ENCODE measurements around the gene EMC9.

The EMC9 gene

GRCh38 chr14:24141097-24141880 is at the start of gene EMC9:
Gene EMC9 (minus strand): TSS chr14:24141591. CDS start chr14:24141304, 287 bp downstream.
- peak; percentile 98 for DNase-seq

- no peak for DNase-seq
These were observed 49.0 kb upstream of the EMC9 start for GRCh38 chr14:24190416-24190815.

GRCh38 chr14:24189460-24189859 is 48.1 kb upstream of the EMC9 start:
- DNase-seq, result no peak

- DNase-seq, result no peak
These were observed 47.6 kb upstream of the EMC9 start for GRCh38 chr14:24189059-24189375.

GRCh38 chr14:24188251-24189058 is 47.1 kb upstream of the EMC9 start, which contains the start of gene IPO4:
Gene IPO4 (minus strand): TSS chr14:24188816. CDS start chr14:24188787, 29 bp downstream.
- peak; percentile 87 for DNase-seq

GRCh38 chr14:24187539-24187915 is 46.1 kb upstream of the EMC9 start:
- no peak for DNase-seq

GRCh38 chr14:24186831-24187538 is 45.6 kb upstream of the EMC9 start:
- DNase-seq, result no peak

- DNase-seq, result no peak
These were observed 44.4 kb upstream of the EMC9 start for GRCh38 chr14:24185741-24186140.

GRCh38 chr14:24185026-24185425 is 43.6 kb upstream of the EMC9 start:
- DNase-seq, result no peak

- DNase-seq, result no peak
These were observed 42.9 kb upstream of the EMC9 start for GRCh38 chr14:24184104-24184970.

GRCh38 chr14:24183014-24183481 is 41.7 kb upstream of the EMC9 start:
- no peak for DNase-seq

- DNase-seq, result no peak
These were observed 40.9 kb upstream of the EMC9 start for GRCh38 chr14:24182110-24182882.

- no peak for DNase-seq
These were observed 40.1 kb upstream of the EMC9 start for GRCh38 chr14:24181371-24182077.

GRCh38 chr14:24179961-24180796 is 38.8 kb upstream of the EMC9 start:
- DNase-seq, result no peak

- DNase-seq, result no peak
These were observed 38.0 kb upstream of the EMC9 start for GRCh38 chr14:24179294-24179960.

- no peak for DNase-seq
These were observed 37.2 kb upstream of the EMC9 start for GRCh38 chr14:24178399-24179178.

GRCh38 chr14:24177891-24178290 is 36.5 kb upstream of the EMC9 start:
- no peak for DNase-seq

GRCh38 chr14:24177041-24177825 is 35.8 kb upstream of the EMC9 start:
- DNase-seq, result no peak
